Brain microvascular endothelial cell (primary cell): ENCODE data around the gene LIMS1.
A peak's percentile ranks its signal among the peaks of the same experiment; 100 is the strongest.
"Not testable (repeated sequence)": the region's sequence is repeated elsewhere in the genome, so short reads cannot be mapped to it uniquely, and the experiment has no call there.

Experiments
- DNase-seq: peaks from one replicate; pipeline ENCODE4 v3.0.0-alpha.2; 2020
- H3K27ac ChIP-seq: fragments of 250-450 bp; sonication (Bioruptor Pico); 2 replicates; pipeline ENCODE4 v1.5.1; 2020; ENCODE audit warnings: mild to moderate bottlenecking, moderate library complexity
- H3K27me3 ChIP-seq: fragments of 250-450 bp; sonication (Bioruptor Pico); replicated peaks from 2 replicates; pipeline ENCODE4 v1.5.1; 2020; ENCODE audit warnings: mild to moderate bottlenecking
- H3K36me3 ChIP-seq: fragments of 250-450 bp; sonication (Bioruptor Pico); replicated peaks from 2 replicates; pipeline ENCODE4 v1.5.1; 2020; ENCODE audit warnings: mild to moderate bottlenecking
- H3K4me3 ChIP-seq: 2 replicates; pipeline ENCODE4 v1.5.1; 2011; ENCODE audit warnings: low read depth, mild to moderate bottlenecking, control low read depth, low read length, moderate library complexity
- in situ Hi-C: cut with HindIII; loops from 2 replicates; pipeline ENCODE4 v1.10.0; 2017; ENCODE audit warnings: low sequenced_read_pairs, low pct_ligation_motif_present

LIMS1 gene

GRCh38 chr2:108658553-108658952, 124.3 kb downstream of the LIMS1 start:
- H3K4me3 ChIP-seq, DNase-seq, H3K27me3 ChIP-seq, H3K27ac ChIP-seq, in situ Hi-C loops, H3K36me3 ChIP-seq: not testable (repeated sequence)

GRCh38 chr2:108661493-108661892, 127.2 kb downstream of the LIMS1 start:
- DNase-seq, H3K4me3 ChIP-seq, H3K36me3 ChIP-seq, H3K27me3 ChIP-seq, in situ Hi-C loops: not testable (repeated sequence)
- peak overlapping the region; percentile 60 for H3K27ac ChIP-seq

- DNase-seq: peak; percentile 93
- H3K4me3 ChIP-seq, in situ Hi-C loops, H3K27me3 ChIP-seq, H3K36me3 ChIP-seq: not testable (repeated sequence)
- peak overlapping the region; percentile 60 for H3K27ac ChIP-seq
These were observed 127.9 kb downstream of the LIMS1 start for GRCh38 chr2:108662207-108662612.

GRCh38 chr2:108663346-108663745, 129.1 kb downstream of the LIMS1 start:
- H3K27me3 ChIP-seq, in situ Hi-C loops, DNase-seq, H3K27ac ChIP-seq, H3K36me3 ChIP-seq, H3K4me3 ChIP-seq: not testable (repeated sequence)

- H3K4me3 ChIP-seq, in situ Hi-C loops, H3K36me3 ChIP-seq, H3K27me3 ChIP-seq, DNase-seq, H3K27ac ChIP-seq: not testable (repeated sequence)
These were observed 129.8 kb downstream of the LIMS1 start for GRCh38 chr2:108664089-108664488.

- H3K27ac ChIP-seq, H3K27me3 ChIP-seq, H3K4me3 ChIP-seq, in situ Hi-C loops, DNase-seq, H3K36me3 ChIP-seq: not testable (repeated sequence)
These were observed 130.7 kb downstream of the LIMS1 start for GRCh38 chr2:108664979-108665378.

GRCh38 chr2:108665975-108666374, 131.7 kb downstream of the LIMS1 start:
- DNase-seq, H3K36me3 ChIP-seq, in situ Hi-C loops, H3K27me3 ChIP-seq, H3K27ac ChIP-seq, H3K4me3 ChIP-seq: not testable (repeated sequence)

- H3K27me3 ChIP-seq, DNase-seq, H3K36me3 ChIP-seq, in situ Hi-C loops, H3K27ac ChIP-seq, H3K4me3 ChIP-seq: not testable (repeated sequence)
These were observed 132.9 kb downstream of the LIMS1 start for GRCh38 chr2:108667140-108667539.

GRCh38 chr2:108670282-108670681, 136.0 kb downstream of the LIMS1 start:
- H3K4me3 ChIP-seq, H3K27ac ChIP-seq, DNase-seq, H3K36me3 ChIP-seq, H3K27me3 ChIP-seq, in situ Hi-C loops: not testable (repeated sequence)

- DNase-seq, H3K36me3 ChIP-seq, in situ Hi-C loops, H3K27ac ChIP-seq, H3K27me3 ChIP-seq, H3K4me3 ChIP-seq: not testable (repeated sequence)
These were observed 138.0 kb downstream of the LIMS1 start for GRCh38 chr2:108672200-108672805.

- peaks cover 13% of the 10 kb centered on the region for H3K36me3 ChIP-seq
- H3K4me3 ChIP-seq, H3K27me3 ChIP-seq, H3K27ac ChIP-seq, in situ Hi-C loops, DNase-seq: not testable (repeated sequence)
These were observed 142.3 kb downstream of the LIMS1 start for GRCh38 chr2:108676522-108676921.

- H3K27me3 ChIP-seq, DNase-seq, in situ Hi-C loops, H3K4me3 ChIP-seq, H3K27ac ChIP-seq: not testable (repeated sequence)
- peaks cover 18% of the 10 kb centered on the region for H3K36me3 ChIP-seq
These were observed 143.0 kb downstream of the LIMS1 start for GRCh38 chr2:108677239-108677744.

- H3K27me3 ChIP-seq, H3K27ac ChIP-seq, H3K4me3 ChIP-seq, in situ Hi-C loops: not testable (repeated sequence)
- H3K36me3 ChIP-seq: peaks cover 19% of the 10 kb centered on the region
- peak; percentile 56 for DNase-seq
These were observed 144.0 kb downstream of the LIMS1 start for GRCh38 chr2:108678198-108678651.

GRCh38 chr2:108680805-108681204, 146.5 kb downstream of the LIMS1 start:
- DNase-seq, H3K27ac ChIP-seq, H3K4me3 ChIP-seq, H3K27me3 ChIP-seq, in situ Hi-C loops: not testable (repeated sequence)
- H3K36me3 ChIP-seq: peaks cover 28% of the 10 kb centered on the region
